ENCODE results near the gene BST2. TPM values are rescaled to one million over a fixed set of nuclear protein-coding genes. Genes with fewer than 3 reads are reported as not detected.

Gene BST2
- total RNA-seq, 1 experiment from 2014 or later, result 22.8 TPM

DNA sequence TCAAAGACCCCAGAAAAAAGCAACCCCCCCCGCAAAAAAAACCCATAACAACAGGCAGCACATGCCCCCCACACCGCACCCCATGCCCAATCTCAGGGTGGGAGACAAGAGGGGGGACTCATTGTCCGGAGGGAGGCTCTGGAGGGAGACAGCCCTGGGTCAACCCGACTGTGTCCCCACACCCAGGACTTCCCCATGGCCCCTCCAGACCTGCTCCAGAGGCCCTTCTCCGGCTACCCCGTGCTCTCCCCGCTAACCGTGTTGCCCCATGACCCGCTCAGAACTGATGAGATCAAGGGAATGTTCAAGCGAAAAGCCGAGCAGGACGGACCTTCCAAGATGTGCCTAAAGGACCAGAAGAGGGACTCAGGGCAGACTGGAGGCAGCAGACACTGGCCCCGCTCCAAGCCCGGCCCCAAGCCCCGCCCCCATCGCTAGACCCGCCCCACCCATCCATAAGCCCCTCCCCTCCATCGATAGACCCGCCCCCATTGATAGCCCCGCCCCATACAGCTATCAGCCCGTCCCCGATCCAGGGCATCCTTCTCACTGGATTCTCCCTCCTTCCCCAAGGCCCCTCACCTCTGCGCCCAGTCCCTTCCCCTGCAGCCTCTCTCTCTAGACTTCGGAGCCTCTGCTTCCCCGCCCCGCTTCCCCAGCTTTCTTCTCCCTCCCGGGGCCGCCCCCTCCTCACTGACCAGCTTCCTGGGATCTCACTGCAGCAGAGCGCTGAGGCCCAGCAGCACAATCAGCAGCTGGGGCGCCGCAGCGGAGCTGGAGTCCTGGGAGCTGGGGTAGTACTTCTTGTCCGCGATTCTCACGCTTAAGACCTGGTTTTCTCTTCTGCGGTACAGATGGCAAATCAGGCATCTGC lies 2.2 kb downstream of the BST2 start:
- Mint-ChIP-seq H3K4me3 (peak overlapping the region; percentile 74), H3K4me1 (peaks cover 32% of the 10 kb centered on the region), H3K9me3 (no peaks in the 10 kb centered on the region), H3K27me3 (ENCODE audit: low read depth) (no peaks in the 10 kb centered on the region), H3K36me3 (0 out of 2 replicates have a peak, but pooled peaks cover 3% of the 10 kb centered on the region), H3K27ac (peak overlapping the region; percentile 89)
- DNase-seq (ENCODE audit: low spot score) (peak; percentile 77), ATAC-seq (peak; percentile 90)
- ChIA-PET POLR2A (interaction anchor here (0.6 to 1.9 kb wide), 12 partner anchors 8 to 427 kb away, joined by 3 to 27 read pairs (median 3); partner anchors contain the start of gene MVB12A), CTCF (interaction anchor here (0.6 to 1.9 kb wide), 29 partner anchors 7 to 371 kb away, joined by 3 to 23 read pairs (median 4); partner anchors contain the start of genes MVB12A, PGLS and TMEM221)
- TF ChIP-seq ZNF396 (CRISPR knock-in tag; IDR thresholded peaks at IDR 0.05; ENCODE audit: borderline replicate concordance), result no peak
- TF ChIP-seq, protein P1, sequence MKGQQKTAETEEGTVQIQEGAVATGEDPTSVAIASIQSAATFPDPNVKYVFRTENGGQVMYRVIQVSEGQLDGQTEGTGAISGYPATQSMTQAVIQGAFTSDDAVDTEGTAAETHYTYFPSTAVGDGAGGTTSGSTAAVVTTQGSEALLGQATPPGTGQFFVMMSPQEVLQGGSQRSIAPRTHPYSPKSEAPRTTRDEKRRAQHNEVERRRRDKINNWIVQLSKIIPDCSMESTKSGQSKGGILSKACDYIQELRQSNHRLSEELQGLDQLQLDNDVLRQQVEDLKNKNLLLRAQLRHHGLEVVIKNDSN (CRISPR knock-in tag; IDR thresholded peaks at IDR 0.05), result 0 out of 2 replicates have a peak, but pooled peaks have one; percentile 12
- TF ChIP-seq, protein P2, sequence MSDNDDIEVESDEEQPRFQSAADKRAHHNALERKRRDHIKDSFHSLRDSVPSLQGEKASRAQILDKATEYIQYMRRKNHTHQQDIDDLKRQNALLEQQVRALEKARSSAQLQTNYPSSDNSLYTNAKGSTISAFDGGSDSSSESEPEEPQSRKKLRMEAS (CRISPR knock-in tag; IDR thresholded peaks at IDR 0.05), result 0 out of 2 replicates have a peak, but pooled peaks have one; percentile 53

DNA sequence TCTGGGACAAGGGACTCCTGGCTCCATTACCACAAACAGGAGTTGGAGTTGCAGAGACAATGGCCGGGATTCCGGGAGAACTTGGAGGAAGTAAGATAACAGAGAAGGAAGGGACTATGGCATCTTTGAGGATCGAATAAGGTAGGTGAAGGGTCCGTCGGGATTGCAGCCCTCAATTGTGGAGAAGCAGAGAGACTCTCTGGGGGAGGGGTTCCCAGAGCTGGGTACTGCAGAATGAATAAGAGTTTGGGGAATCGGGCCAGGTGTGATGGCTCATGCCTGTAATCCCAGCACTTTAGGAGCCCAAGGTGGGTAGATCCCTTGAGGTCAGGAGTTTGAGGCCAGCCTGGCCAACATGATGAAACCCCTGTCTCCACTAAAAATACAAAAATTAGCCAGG lies 3.8 kb downstream of the BST2 start:
- DNase-seq (ENCODE audit: low spot score), result no peak
- Mint-ChIP-seq H3K4me3 (no peak overlapping the region), H3K27ac (peak overlapping the region; percentile 7; the same call in 1 of the 2 replicates), H3K9me3 (no peaks in the 10 kb centered on the region), H3K27me3 (ENCODE audit: low read depth) (no peaks in the 10 kb centered on the region), H3K4me1 (peaks cover 24% of the 10 kb centered on the region), H3K36me3 (0 out of 2 replicates have a peak, but pooled peaks cover 3% of the 10 kb centered on the region)
- no peak for ATAC-seq
- CTCF ChIA-PET, result interaction anchor here (0.7 kb wide), 1 partner anchor 63 kb away, joined by 5 read pairs; no protein-coding TSS in a partner anchor
- POLR2A ChIA-PET, result no interaction called here
- TF ChIP-seq NFYB (CRISPR knock-in tag; conservative IDR thresholded peaks at IDR 0.05; ENCODE audit: low read depth) (no peak), SP1 (CRISPR knock-in tag; conservative IDR thresholded peaks at IDR 0.05) (no peak), CREM (CRISPR knock-in tag; IDR thresholded peaks at IDR 0.05) (no peak), ZNF671 (CRISPR knock-in tag; IDR thresholded peaks at IDR 0.05) (no peak), NR2C2 (CRISPR knock-in tag; IDR thresholded peaks at IDR 0.05) (no peak), TCF7 (CRISPR knock-in tag; IDR thresholded peaks at IDR 0.05; ENCODE audit: low read depth) (no peak), FOXP1 (CRISPR knock-in tag; IDR thresholded peaks at IDR 0.05; ENCODE audit: borderline replicate concordance) (no peak)
- TF ChIP-seq, protein P3, sequence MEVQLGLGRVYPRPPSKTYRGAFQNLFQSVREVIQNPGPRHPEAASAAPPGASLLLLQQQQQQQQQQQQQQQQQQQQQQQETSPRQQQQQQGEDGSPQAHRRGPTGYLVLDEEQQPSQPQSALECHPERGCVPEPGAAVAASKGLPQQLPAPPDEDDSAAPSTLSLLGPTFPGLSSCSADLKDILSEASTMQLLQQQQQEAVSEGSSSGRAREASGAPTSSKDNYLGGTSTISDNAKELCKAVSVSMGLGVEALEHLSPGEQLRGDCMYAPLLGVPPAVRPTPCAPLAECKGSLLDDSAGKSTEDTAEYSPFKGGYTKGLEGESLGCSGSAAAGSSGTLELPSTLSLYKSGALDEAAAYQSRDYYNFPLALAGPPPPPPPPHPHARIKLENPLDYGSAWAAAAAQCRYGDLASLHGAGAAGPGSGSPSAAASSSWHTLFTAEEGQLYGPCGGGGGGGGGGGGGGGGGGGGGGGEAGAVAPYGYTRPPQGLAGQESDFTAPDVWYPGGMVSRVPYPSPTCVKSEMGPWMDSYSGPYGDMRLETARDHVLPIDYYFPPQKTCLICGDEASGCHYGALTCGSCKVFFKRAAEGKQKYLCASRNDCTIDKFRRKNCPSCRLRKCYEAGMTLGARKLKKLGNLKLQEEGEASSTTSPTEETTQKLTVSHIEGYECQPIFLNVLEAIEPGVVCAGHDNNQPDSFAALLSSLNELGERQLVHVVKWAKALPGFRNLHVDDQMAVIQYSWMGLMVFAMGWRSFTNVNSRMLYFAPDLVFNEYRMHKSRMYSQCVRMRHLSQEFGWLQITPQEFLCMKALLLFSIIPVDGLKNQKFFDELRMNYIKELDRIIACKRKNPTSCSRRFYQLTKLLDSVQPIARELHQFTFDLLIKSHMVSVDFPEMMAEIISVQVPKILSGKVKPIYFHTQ (CRISPR knock-in tag; IDR thresholded peaks at IDR 0.05), result no peak
- TF ChIP-seq, protein P4, sequence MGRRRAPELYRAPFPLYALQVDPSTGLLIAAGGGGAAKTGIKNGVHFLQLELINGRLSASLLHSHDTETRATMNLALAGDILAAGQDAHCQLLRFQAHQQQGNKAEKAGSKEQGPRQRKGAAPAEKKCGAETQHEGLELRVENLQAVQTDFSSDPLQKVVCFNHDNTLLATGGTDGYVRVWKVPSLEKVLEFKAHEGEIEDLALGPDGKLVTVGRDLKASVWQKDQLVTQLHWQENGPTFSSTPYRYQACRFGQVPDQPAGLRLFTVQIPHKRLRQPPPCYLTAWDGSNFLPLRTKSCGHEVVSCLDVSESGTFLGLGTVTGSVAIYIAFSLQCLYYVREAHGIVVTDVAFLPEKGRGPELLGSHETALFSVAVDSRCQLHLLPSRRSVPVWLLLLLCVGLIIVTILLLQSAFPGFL (CRISPR knock-in tag; IDR thresholded peaks at IDR 0.05; ENCODE audit: borderline replicate concordance), result no peak
- TF ChIP-seq, protein P5, sequence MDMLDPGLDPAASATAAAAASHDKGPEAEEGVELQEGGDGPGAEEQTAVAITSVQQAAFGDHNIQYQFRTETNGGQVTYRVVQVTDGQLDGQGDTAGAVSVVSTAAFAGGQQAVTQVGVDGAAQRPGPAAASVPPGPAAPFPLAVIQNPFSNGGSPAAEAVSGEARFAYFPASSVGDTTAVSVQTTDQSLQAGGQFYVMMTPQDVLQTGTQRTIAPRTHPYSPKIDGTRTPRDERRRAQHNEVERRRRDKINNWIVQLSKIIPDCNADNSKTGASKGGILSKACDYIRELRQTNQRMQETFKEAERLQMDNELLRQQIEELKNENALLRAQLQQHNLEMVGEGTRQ (CRISPR knock-in tag; IDR thresholded peaks at IDR 0.05), result no peak
- TF ChIP-seq, protein P6, sequence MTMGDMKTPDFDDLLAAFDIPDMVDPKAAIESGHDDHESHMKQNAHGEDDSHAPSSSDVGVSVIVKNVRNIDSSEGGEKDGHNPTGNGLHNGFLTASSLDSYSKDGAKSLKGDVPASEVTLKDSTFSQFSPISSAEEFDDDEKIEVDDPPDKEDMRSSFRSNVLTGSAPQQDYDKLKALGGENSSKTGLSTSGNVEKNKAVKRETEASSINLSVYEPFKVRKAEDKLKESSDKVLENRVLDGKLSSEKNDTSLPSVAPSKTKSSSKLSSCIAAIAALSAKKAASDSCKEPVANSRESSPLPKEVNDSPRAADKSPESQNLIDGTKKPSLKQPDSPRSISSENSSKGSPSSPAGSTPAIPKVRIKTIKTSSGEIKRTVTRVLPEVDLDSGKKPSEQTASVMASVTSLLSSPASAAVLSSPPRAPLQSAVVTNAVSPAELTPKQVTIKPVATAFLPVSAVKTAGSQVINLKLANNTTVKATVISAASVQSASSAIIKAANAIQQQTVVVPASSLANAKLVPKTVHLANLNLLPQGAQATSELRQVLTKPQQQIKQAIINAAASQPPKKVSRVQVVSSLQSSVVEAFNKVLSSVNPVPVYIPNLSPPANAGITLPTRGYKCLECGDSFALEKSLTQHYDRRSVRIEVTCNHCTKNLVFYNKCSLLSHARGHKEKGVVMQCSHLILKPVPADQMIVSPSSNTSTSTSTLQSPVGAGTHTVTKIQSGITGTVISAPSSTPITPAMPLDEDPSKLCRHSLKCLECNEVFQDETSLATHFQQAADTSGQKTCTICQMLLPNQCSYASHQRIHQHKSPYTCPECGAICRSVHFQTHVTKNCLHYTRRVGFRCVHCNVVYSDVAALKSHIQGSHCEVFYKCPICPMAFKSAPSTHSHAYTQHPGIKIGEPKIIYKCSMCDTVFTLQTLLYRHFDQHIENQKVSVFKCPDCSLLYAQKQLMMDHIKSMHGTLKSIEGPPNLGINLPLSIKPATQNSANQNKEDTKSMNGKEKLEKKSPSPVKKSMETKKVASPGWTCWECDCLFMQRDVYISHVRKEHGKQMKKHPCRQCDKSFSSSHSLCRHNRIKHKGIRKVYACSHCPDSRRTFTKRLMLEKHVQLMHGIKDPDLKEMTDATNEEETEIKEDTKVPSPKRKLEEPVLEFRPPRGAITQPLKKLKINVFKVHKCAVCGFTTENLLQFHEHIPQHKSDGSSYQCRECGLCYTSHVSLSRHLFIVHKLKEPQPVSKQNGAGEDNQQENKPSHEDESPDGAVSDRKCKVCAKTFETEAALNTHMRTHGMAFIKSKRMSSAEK (CRISPR knock-in tag; IDR thresholded peaks at IDR 0.05; ENCODE audit: borderline replicate concordance), result no peak
